ENCODE results near the gene TRIM33. TPM values are rescaled to one million over a fixed set of nuclear protein-coding genes. Genes with fewer than 3 reads are reported as not detected.

TRIM33 gene
- polyA plus RNA-seq, 1 of the 3 experiments (the other 2 are of a cell fraction), result 6.3 TPM

DNA sequence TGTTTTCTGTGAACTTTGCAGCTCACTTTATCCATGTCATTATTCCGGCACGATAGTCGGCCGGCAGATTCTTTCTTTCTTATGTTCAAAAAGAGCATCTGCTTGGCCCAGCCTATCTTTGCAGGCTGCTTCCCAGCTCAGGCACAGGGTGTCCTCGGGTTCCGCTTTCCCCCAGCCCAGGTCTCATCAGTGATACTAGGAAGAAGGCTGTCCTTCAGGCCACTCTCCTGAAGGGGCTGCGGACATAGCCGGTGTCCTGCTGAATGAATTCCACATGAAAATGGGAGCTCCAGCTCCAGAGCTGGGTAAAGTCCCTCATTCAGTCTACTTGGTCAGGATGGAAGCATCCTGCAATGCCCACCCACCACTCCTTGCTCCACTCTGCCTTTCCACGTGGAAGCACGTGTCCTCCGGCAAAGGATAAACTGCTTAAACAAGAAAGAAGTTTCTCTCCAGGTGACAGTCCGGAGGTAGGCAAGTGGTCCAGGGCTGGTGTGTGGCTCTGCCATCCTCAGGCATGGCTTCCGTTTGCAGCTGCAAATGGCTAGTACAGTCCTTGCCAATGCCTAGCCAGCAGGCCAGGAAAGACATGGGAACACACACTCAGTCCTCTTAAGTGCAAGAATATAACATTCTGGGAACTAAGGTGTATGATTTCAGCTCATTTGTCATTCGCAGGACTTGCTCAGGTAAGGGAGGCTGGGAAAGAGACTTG is 161.0 kb downstream of the TRIM33 start:
- Histone ChIP-seq H3K27me3 (ENCODE audit: insufficient read depth) (0 out of 2 replicates have a peak, but pooled peaks cover 5% of the 10 kb centered on the region), H2AFZ (ENCODE audit: low read depth) (no peak overlapping the region), H3K27ac (ENCODE audit: low read depth in 2 of 2, low read length in 1 of 2) (no peak overlapping the region), H3K9me2 (no peaks in the 10 kb centered on the region), H3K79me2 (ENCODE audit: insufficient read depth) (no peaks in the 10 kb centered on the region), H3K9me3 (no peaks in the 10 kb centered on the region), H3K9ac (no peak overlapping the region), H3K4me3 (ENCODE audit: low read depth in 2 of 2, low read length in 1 of 2) (no peak overlapping the region), H4K20me1 (ENCODE audit: insufficient read depth) (no peaks in the 10 kb centered on the region), H3F3A (replicated peaks; ENCODE audit: insufficient read depth) (no peaks in the 10 kb centered on the region), H3K4me1 (ENCODE audit: control insufficient read depth in 1 of 2, insufficient read depth in 2 of 2, low read depth in 1 of 2, low read length in 1 of 2) (peaks cover 0 to 14% of the 10 kb centered on the region in 2 experiments; a peak in 2 of 4 replicates), H3K4me2 (no peak overlapping the region), H3K36me3 (replicated peaks in 1 of 2; ENCODE audit: control insufficient read depth in 1 of 2, insufficient read depth in 2 of 2, low read length in 1 of 2) (no peaks in the 10 kb centered on the region)
- ChIA-PET POLR2A (no interaction called here), CTCF (interaction anchor here (0.9 to 1.2 kb wide), 2 partner anchors 11 to 12 kb away, joined by 3 read pairs; no protein-coding TSS in a partner anchor)
- TF ChIP-seq FOXJ3 (CRISPR knock-in tag; IDR thresholded peaks at IDR 0.05), result no peak
- TF ChIP-seq NFIC (IDR thresholded peaks at IDR 0.05; ENCODE audit: borderline replicate concordance), result no peak
- TF ChIP-seq JUND (IDR thresholded peaks at IDR 0.05), result no peak
- TF ChIP-seq, protein P1, sequence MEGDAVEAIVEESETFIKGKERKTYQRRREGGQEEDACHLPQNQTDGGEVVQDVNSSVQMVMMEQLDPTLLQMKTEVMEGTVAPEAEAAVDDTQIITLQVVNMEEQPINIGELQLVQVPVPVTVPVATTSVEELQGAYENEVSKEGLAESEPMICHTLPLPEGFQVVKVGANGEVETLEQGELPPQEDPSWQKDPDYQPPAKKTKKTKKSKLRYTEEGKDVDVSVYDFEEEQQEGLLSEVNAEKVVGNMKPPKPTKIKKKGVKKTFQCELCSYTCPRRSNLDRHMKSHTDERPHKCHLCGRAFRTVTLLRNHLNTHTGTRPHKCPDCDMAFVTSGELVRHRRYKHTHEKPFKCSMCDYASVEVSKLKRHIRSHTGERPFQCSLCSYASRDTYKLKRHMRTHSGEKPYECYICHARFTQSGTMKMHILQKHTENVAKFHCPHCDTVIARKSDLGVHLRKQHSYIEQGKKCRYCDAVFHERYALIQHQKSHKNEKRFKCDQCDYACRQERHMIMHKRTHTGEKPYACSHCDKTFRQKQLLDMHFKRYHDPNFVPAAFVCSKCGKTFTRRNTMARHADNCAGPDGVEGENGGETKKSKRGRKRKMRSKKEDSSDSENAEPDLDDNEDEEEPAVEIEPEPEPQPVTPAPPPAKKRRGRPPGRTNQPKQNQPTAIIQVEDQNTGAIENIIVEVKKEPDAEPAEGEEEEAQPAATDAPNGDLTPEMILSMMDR (IDR thresholded peaks at IDR 0.05), result no peak
- TF ChIP-seq, protein P2, sequence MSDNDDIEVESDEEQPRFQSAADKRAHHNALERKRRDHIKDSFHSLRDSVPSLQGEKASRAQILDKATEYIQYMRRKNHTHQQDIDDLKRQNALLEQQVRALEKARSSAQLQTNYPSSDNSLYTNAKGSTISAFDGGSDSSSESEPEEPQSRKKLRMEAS (IDR thresholded peaks at IDR 0.05; ENCODE audit: low read depth), result no peak
- no peak for TF ChIP-seq FOSL2 (IDR thresholded peaks at IDR 0.05; ENCODE audit: borderline replicate concordance, low read depth)
- no peak for TF ChIP-seq RCOR1 (IDR thresholded peaks at IDR 0.05; ENCODE audit: low read length)
- no peak for TF ChIP-seq MEF2A (IDR thresholded peaks at IDR 0.05; ENCODE audit: borderline replicate concordance, low read depth)
- 56% methylated on average over 12 of the region's 14 CpGs for WGBS (ENCODE audit: low lambda C conversion rate)
- DNase-seq, result no peak

DNA sequence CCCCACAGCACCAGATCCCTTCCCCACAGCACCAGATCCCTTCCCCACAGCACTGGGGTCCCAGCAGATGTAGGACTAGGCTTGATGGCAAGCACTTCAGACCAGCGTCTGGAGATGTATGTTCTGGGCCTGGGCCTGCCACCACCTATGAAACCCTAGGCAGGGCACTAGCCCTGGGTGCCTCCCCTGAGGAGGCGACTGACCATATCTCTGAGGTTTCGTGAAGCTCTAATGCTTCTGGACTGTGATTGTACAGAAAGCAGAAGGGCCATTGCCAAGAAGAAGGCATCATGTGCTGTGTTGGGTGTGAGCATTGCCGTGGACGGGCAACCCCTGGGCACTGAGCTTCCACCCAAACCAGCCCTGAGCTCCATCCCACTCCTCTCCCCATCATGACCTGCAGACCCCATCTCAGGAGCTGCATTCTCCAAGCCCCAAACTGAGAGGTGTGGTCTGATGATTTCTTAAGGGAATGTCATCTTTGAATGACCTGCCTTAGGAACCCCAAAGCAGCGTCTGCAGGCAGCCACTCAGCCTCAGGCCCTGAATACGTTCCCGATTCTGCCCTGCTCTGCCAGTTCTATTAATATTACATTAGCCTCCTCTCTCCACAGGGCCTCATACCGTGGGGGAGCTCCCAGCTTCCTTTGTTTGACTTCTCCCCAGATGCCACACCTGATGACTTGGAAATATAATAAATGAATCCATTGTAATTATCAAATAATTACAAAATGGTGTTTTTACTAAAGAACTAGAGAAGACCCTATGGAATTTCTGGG is 163.4 kb downstream of the TRIM33 start:
- Histone ChIP-seq H3K9me2 (no peaks in the 10 kb centered on the region), H3K9ac (no peak overlapping the region), H3K36me3 (replicated peaks in 1 of 2; ENCODE audit: control insufficient read depth in 1 of 2, insufficient read depth in 2 of 2, low read length in 1 of 2) (no peaks in the 10 kb centered on the region), H3K27ac (ENCODE audit: low read depth in 2 of 2, low read length in 1 of 2) (no peak overlapping the region), H2AFZ (ENCODE audit: low read depth) (no peak overlapping the region), H4K20me1 (ENCODE audit: insufficient read depth) (no peaks in the 10 kb centered on the region), H3K27me3 (ENCODE audit: insufficient read depth) (0 out of 2 replicates have a peak, but pooled peaks cover 5% of the 10 kb centered on the region), H3F3A (replicated peaks; ENCODE audit: insufficient read depth) (no peaks in the 10 kb centered on the region), H3K79me2 (ENCODE audit: insufficient read depth) (no peaks in the 10 kb centered on the region), H3K9me3 (no peaks in the 10 kb centered on the region), H3K4me1 (ENCODE audit: control insufficient read depth in 1 of 2, insufficient read depth in 2 of 2, low read depth in 1 of 2, low read length in 1 of 2) (peaks cover 0 to 7% of the 10 kb centered on the region in 2 experiments; a peak in 1 of 4 replicates), H3K4me2 (no peak overlapping the region), H3K4me3 (ENCODE audit: low read depth in 2 of 2, low read length in 1 of 2) (no peak overlapping the region)
- ChIA-PET CTCF (interaction anchor here (0.6 to 3.3 kb wide), 62 partner anchors 10 to 765 kb away, joined by 3 to 29 read pairs (median 4); partner anchors contain the start of genes BCAS2, DENND2C, NRAS and OLFML3), POLR2A (no interaction called here)
- WGBS (ENCODE audit: low lambda C conversion rate), result 61% methylated on average over 8 of the region's 9 CpGs
- no peak for DNase-seq
- TF ChIP-seq RXRA (IDR thresholded peaks at IDR 0.05; ENCODE audit: borderline replicate concordance, low read depth), result no peak
- no peak for TF ChIP-seq FOSL2 (IDR thresholded peaks at IDR 0.05; ENCODE audit: borderline replicate concordance, low read depth)
- no peak for TF ChIP-seq FOXM1 (IDR thresholded peaks at IDR 0.05; ENCODE audit: low read depth)
- TF ChIP-seq, protein P1 (IDR thresholded peaks at IDR 0.05), result no peak
- TF ChIP-seq CHD2 (IDR thresholded peaks at IDR 0.05; ENCODE audit: low read length, partially characterized antibody), result no peak
- no peak for TF ChIP-seq NRF1 (IDR thresholded peaks at IDR 0.05; ENCODE audit: low read depth, low read length)
- no peak for TF ChIP-seq GABPA (IDR thresholded peaks at IDR 0.05; ENCODE audit: low read depth)
- TF ChIP-seq TCF12 (IDR thresholded peaks at IDR 0.05), result no peak
- TF ChIP-seq GATA2 (CRISPR knock-in tag; IDR thresholded peaks at IDR 0.05), result no peak
- TF ChIP-seq POLR2AphosphoS5 (IDR thresholded peaks at IDR 0.05; ENCODE audit: low read depth, low read length), result no peak
- no peak for TF ChIP-seq RAD21 (IDR thresholded peaks at IDR 0.05; ENCODE audit: low read length)
